OCI-LY7 (cell line): Measurements from ENCODE around the gene VAMP2. TPM values are rescaled to one million over a fixed set of nuclear protein-coding genes. Genes with fewer than 3 reads are reported as not detected.

Experiments used
- BruUV-seq: library from RNA; stranded (reverse); fragments of 400-500 nt; replicated peaks from 2 replicates; lab custom pipeline; 2021; lab: Mats Ljungman, UMichigan
- CTCF ChIA-PET: fragments of 300-600 bp; sonication (Branson Sonifier 250); formaldehyde crosslinking; loops from one replicate; lab custom pipeline; 2022; ENCODE audit warnings: antibody characterized with exemption; ENCODE audit not compliant: unreplicated experiment; lab: Charles Lee
- POLR2A ChIA-PET: fragments of 300-600 bp; sonication (Branson Sonifier 250); formaldehyde crosslinking; loops from one replicate; lab custom pipeline; 2022; ENCODE audit warnings: antibody characterized with exemption; lab: Charles Lee
- DNase-seq: peaks from one replicate; pipeline ENCODE4 v3.0.0-alpha.2; 2015; ENCODE audit warnings: low spot score
- H2AFZ ChIP-seq: fragments of 200-600 bp; sonication (generic), shearing (Covaris generic); 2 replicates; pipeline ENCODE4 v1.6.1; 2014; ENCODE audit warnings: mild to moderate bottlenecking, antibody characterized with exemption, low read length, moderate library complexity
- H3K27ac ChIP-seq: fragments of 200-600 bp; sonication (generic); 2 replicates; pipeline ENCODE4 v1.5.1; 2014; ENCODE audit warnings: mixed run types, low read depth, mild to moderate bottlenecking, moderate library complexity, low read length, inconsistent platforms; ENCODE audit not compliant: poor library complexity, severe bottlenecking
- H3K36me3 ChIP-seq: fragments of 200-600 bp; sonication (generic); 2 replicates; pipeline ENCODE4 v1.6.1; 2014; ENCODE audit warnings: mild to moderate bottlenecking, antibody characterized with exemption, low read length, moderate library complexity, mixed read lengths; ENCODE audit not compliant: insufficient read depth
- H3K4me1 ChIP-seq: fragments of 200-600 bp; sonication (generic); 2 replicates; pipeline ENCODE4 v1.5.1; 2014; ENCODE audit warnings: mild to moderate bottlenecking, low read length; ENCODE audit not compliant: insufficient read depth, poor library complexity, severe bottlenecking
- H3K4me2 ChIP-seq: fragments of 200-600 bp; sonication (generic); 2 replicates; pipeline ENCODE4 v1.6.1; 2014; ENCODE audit warnings: mild to moderate bottlenecking, low read length
- H3K4me3 ChIP-seq: fragments of 200-600 bp; sonication (generic); 2 replicates; pipeline ENCODE4 v1.5.1; 2014; ENCODE audit warnings: mild to moderate bottlenecking, low read depth, low read length; ENCODE audit not compliant: poor library complexity, severe bottlenecking
- H3K79me2 ChIP-seq: fragments of 200-600 bp; sonication (generic); 2 replicates; pipeline ENCODE4 v1.6.1; 2016; ENCODE audit warnings: low read depth, mild to moderate bottlenecking, low read length, moderate library complexity, mixed read lengths; ENCODE audit not compliant: insufficient read depth
- H3K9me2 ChIP-seq: fragments of 200-600 bp; sonication (generic); 2 replicates; pipeline ENCODE4 v1.6.1; 2016; ENCODE audit warnings: mild to moderate bottlenecking, low read length, mixed read lengths; ENCODE audit not compliant: insufficient read depth
- H3K9me3 ChIP-seq: fragments of 200-600 bp; sonication (generic); 2 replicates; pipeline ENCODE4 v1.6.1; 2014; ENCODE audit warnings: mild to moderate bottlenecking, mixed run types, low read length, mixed read lengths
- H4K20me1 ChIP-seq: fragments of 200-600 bp; sonication (generic); 2 replicates; pipeline ENCODE4 v1.6.1; 2014; ENCODE audit warnings: mild to moderate bottlenecking, antibody characterized with exemption, low read length, moderate library complexity, mixed read lengths; ENCODE audit not compliant: insufficient read depth
- EZH2phosphoT487 ChIP-seq: fragments of 200-600 bp; sonication (generic); IDR thresholded peaks from 2 replicates; pipeline ENCODE4 v1.6.1; 2018; ENCODE audit warnings: low read depth, borderline replicate concordance, mild to moderate bottlenecking, mixed run types, antibody characterized with exemption, low read length, moderate library complexity, mixed read lengths
- intact Hi-C: fragments of 100-400 bp; cut with micrococcal nuclease; formaldehyde crosslinking; loops from one replicate; pipeline ENCODE4 v1.10.0; 2022; ENCODE audit not compliant: unreplicated experiment
- total RNA-seq, 2 experiments: library from RNA; depleted of rRNA in 1 of 2; stranded (reverse); fragments of >200 nt in 1 of 2; shearing (Covaris generic) in 1 of 2; gene quantifications; 2 replicates each; pipeline ENCODE4 v1.2.3, GENCODE V29; 2014 to 2022
- TF ChIP-seq, protein P1 (sequence below): fragments of 200-600 bp; sonication (generic); conservative IDR thresholded peaks from 2 replicates; pipeline ENCODE4 v1.5.1; 2014; ENCODE audit warnings: mild to moderate bottlenecking, antibody characterized with exemption, low read length, moderate library complexity, mixed read lengths

Gene VAMP2
- total RNA-seq, 2 experiments from 2014 or later = 21.2 to 40.9 TPM

GRCh38 chr17:8149419-8150193, 13.1 kb downstream of the VAMP2 start:
- ChIA-PET CTCF (no interaction called here), POLR2A (no interaction called here)
- DNase-seq = no peak
- intact Hi-C loops = loop anchor here (10.0 kb wide), 1 partner anchor 315 kb away; the partner anchor contains the start of gene KDM6B
- Histone ChIP-seq H3K4me3 (no peak overlapping the region), H3K27ac (no peak overlapping the region), H3K4me1 (peaks cover 33% of the 10 kb centered on the region), H3K79me2 (peaks cover 12% of the 10 kb centered on the region; the same call in 1 of the 2 replicates), H3K9me2 (no peaks in the 10 kb centered on the region), H2AFZ (no peak overlapping the region), H3K36me3 (peaks cover 55% of the 10 kb centered on the region), H3K4me2 (no peak overlapping the region), H3K9me3 (no peaks in the 10 kb centered on the region), H4K20me1 (no peaks in the 10 kb centered on the region; the same call in 1 of the 2 replicates)
- BruUV-seq = no TSS peak
- TF ChIP-seq, protein P1, sequence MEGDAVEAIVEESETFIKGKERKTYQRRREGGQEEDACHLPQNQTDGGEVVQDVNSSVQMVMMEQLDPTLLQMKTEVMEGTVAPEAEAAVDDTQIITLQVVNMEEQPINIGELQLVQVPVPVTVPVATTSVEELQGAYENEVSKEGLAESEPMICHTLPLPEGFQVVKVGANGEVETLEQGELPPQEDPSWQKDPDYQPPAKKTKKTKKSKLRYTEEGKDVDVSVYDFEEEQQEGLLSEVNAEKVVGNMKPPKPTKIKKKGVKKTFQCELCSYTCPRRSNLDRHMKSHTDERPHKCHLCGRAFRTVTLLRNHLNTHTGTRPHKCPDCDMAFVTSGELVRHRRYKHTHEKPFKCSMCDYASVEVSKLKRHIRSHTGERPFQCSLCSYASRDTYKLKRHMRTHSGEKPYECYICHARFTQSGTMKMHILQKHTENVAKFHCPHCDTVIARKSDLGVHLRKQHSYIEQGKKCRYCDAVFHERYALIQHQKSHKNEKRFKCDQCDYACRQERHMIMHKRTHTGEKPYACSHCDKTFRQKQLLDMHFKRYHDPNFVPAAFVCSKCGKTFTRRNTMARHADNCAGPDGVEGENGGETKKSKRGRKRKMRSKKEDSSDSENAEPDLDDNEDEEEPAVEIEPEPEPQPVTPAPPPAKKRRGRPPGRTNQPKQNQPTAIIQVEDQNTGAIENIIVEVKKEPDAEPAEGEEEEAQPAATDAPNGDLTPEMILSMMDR = no peak
- no peak for TF ChIP-seq EZH2phosphoT487

DNA sequence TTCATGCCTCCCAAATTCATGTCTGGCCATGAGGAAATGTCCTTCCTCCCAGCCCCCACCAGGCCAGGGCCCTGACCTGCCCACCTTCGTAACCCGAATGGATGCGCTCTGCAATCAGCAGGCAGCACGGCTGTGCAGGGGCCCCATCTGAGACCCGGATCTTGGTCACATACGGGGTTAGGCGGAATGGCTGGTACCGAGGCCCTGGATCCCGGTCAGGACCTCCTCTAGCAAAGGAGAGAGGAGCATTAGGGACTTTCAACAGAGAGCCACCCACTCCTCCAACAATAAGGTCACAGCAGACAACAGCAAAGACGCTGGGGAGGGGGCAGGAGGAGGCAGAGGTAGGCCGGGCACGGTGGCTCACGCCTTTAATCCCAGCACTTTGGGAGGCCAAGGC, 14.2 kb downstream of the VAMP2 start:
- intact Hi-C loops = no loop called here
- no peak overlapping the region for H2AFZ ChIP-seq
- H3K9me2 ChIP-seq = no peaks in the 10 kb centered on the region
- no peaks in the 10 kb centered on the region; the same call in 1 of the 2 replicates for H4K20me1 ChIP-seq
- H3K4me1 ChIP-seq = peaks cover 22% of the 10 kb centered on the region
- H3K27ac ChIP-seq = no peak overlapping the region
- ChIA-PET CTCF (no interaction called here), POLR2A (interaction anchor here (1.0 kb wide), 1 partner anchor 15 kb away, joined by 3 read pairs; no protein-coding TSS in a partner anchor)
- H3K9me3 ChIP-seq = no peaks in the 10 kb centered on the region
- TF ChIP-seq EZH2phosphoT487 = no peak
- TF ChIP-seq, protein P1 = no peak
- no TSS peak for BruUV-seq
- H3K36me3 ChIP-seq = peaks cover 65% of the 10 kb centered on the region
- DNase-seq = no peak
- no peak overlapping the region for H3K4me2 ChIP-seq
- no peak overlapping the region for H3K4me3 ChIP-seq
- peaks cover 12% of the 10 kb centered on the region; the same call in 1 of the 2 replicates for H3K79me2 ChIP-seq
